Stimulated activated CD4-positive, alpha-beta T cell treated with anti-CD3 and anti-CD28 coated beads, Interleukin-1b, Interleukin-23, amount 100 ng/mL, for 1 hour (primary cell): ENCODE results near the gene SREBF1.

Source experiments
- DNase-seq, 2 donors: peaks; one replicate each; pipeline ENCODE4 v3.0.0-alpha.2; 2020; ENCODE audit warnings: low read depth in 2 of 2

Gene SREBF1

GRCh38 chr17:17836818-17837379, at the start of gene SREBF1:
Gene SREBF1, minus strand, starts transcription at chr17:17836986. Its CDS starts 169 bp downstream, at chr17:17836817.
- DNase-seq: peak in 1 of 2 donors; percentile 21

- no peak for DNase-seq
Observed at GRCh38 chr17:17886226-17886625, 49.4 kb upstream of the SREBF1 start.

GRCh38 chr17:17884391-17885357, 47.9 kb upstream of the SREBF1 start:
- no peak for DNase-seq

GRCh38 chr17:17883801-17884200, 47.0 kb upstream of the SREBF1 start:
- DNase-seq: no peak

GRCh38 chr17:17882082-17882581, 45.3 kb upstream of the SREBF1 start:
- no peak for DNase-seq

- DNase-seq: no peak
Observed at GRCh38 chr17:17880577-17881196, 43.9 kb upstream of the SREBF1 start.

GRCh38 chr17:17877529-17878358, 41.0 kb upstream of the SREBF1 start:
- no peak for DNase-seq

- no peak for DNase-seq
Observed at GRCh38 chr17:17876959-17877528, 40.3 kb upstream of the SREBF1 start.

- DNase-seq: no peak
Observed at GRCh38 chr17:17874478-17874877, 37.7 kb upstream of the SREBF1 start.

- DNase-seq: no peak
Observed at GRCh38 chr17:17873450-17873991, 36.7 kb upstream of the SREBF1 start.

GRCh38 chr17:17872547-17873345, 36.0 kb upstream of the SREBF1 start:
- DNase-seq: no peak

- no peak for DNase-seq
Observed at GRCh38 chr17:17871913-17872312, 35.1 kb upstream of the SREBF1 start.

- DNase-seq: no peak
Observed at GRCh38 chr17:17870247-17870646, 33.5 kb upstream of the SREBF1 start.

GRCh38 chr17:17868641-17869522, 32.1 kb upstream of the SREBF1 start:
- no peak for DNase-seq

- no peak for DNase-seq
Observed at GRCh38 chr17:17866897-17867296, 30.1 kb upstream of the SREBF1 start.

GRCh38 chr17:17866425-17866824, 29.6 kb upstream of the SREBF1 start:
- DNase-seq: no peak

- no peak for DNase-seq
Observed at GRCh38 chr17:17865035-17865434, 28.2 kb upstream of the SREBF1 start.

GRCh38 chr17:17860766-17861107, 24.0 kb upstream of the SREBF1 start:
- DNase-seq: no peak
